SIG-M5 treated with dmso at 0.1 percent for 504 hours (cell line): ENCODE measurements around the gene SPDL1.

Experiments used
- DNase-seq: peaks from one replicate; lab custom pipeline; 2025; ENCODE audit not compliant: unreplicated experiment; lab: John Stamatoyannopoulos, UW

Gene SPDL1, protein sequence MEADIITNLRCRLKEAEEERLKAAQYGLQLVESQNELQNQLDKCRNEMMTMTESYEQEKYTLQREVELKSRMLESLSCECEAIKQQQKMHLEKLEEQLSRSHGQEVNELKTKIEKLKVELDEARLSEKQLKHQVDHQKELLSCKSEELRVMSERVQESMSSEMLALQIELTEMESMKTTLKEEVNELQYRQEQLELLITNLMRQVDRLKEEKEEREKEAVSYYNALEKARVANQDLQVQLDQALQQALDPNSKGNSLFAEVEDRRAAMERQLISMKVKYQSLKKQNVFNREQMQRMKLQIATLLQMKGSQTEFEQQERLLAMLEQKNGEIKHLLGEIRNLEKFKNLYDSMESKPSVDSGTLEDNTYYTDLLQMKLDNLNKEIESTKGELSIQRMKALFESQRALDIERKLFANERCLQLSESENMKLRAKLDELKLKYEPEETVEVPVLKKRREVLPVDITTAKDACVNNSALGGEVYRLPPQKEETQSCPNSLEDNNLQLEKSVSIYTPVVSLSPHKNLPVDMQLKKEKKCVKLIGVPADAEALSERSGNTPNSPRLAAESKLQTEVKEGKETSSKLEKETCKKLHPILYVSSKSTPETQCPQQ

DNA sequence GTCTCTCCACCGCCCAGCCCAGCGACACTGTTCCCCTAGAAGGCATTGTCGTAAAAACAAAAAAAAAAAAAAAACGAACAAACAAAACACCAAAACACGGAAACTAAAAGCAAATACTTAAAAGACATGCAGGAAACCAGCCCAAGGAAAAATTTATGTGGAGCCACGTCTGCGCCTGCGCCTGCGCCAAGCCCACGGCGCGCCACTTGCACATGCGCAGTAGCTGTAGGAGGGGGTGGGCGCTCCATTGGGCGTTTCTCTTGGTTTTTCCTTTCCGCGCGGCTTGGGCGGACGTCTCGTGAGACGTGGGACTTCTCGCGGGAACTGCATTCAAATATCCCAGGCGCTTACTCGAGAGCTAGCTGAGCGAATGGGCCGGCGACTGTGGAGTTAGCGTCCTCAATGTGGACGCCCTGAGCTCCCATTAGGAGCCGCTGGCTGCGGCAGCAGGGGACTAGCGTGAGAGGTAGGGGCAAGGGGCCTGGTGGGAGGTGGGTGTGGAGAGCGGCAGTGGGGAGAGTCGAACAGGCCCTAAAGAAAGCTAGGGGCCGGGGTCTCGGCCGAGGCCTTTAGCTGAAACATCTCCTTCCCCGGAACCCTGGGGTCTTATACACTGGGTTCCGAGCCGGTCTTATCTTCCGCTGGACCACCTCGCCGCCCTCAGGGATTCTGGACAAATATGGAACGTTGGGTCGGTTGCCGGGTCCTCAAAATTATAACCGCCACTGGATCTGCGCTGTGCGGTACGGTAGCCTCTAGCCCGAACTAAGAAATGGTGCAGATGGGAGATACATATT is at the start of gene SPDL1:
Gene SPDL1, plus strand, starts transcription at position 350 of the 797 bp plus-strand sequence. CDS start 4,644 bp downstream, outside the sequence.
- peak; percentile 91 for DNase-seq

DNA sequence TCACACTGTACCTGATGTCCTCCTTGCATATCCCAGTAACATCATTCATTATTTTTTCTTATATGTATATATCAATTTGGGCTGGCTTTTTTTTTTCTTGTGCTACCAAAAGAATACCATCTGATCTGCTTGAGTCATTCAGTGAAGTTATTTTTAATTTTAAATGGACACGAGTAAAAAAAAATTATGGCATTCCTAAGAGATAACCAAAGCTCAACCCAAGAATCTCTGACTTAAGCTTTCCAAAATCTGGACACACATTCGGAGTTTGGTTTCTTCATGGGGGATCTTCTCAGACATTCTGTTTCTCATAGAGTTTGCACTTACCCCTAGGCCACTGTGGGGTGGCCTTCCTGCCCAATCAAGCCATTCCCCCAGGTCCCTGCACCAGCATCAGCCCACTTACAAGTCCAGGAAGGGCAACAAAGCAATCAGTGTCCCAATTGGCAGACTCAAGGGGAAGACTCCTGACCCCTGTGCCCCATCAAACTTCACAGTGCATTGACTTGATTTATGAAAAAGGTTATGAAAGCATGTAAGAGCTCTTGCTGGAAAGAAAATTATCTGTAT is 49.2 kb upstream of the SPDL1 start:
- DNase-seq, result no peak

GRCh38 chr5:169534939-169535338 is 48.6 kb upstream of the SPDL1 start:
- DNase-seq, result no peak

GRCh38 chr5:169538944-169539343 is 44.6 kb upstream of the SPDL1 start:
- DNase-seq, result no peak

- DNase-seq, result no peak
Measured at GRCh38 chr5:169542811-169543210, 40.8 kb upstream of the SPDL1 start.

- no peak for DNase-seq
Measured at GRCh38 chr5:169544264-169544950, 39.2 kb upstream of the SPDL1 start.

DNA sequence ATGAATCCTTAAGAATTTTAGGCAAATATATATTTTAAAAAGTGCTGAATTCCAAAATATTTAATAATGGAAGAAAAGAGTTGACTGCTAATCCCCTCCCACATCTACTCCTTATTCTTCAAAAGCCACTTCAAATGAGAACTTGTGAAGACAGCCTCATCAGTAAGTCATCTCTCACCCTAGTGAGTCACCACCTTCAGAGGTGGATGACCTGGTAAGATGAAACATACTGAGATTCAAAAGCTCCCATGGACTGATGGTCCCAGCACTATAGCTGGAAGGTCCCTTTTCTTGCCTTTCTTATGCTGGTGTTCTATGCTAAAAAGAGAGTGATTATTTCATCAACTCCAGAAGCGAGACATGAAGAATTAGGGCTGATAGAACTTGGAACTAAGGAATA is 37.8 kb upstream of the SPDL1 start:
- no peak for DNase-seq

DNA sequence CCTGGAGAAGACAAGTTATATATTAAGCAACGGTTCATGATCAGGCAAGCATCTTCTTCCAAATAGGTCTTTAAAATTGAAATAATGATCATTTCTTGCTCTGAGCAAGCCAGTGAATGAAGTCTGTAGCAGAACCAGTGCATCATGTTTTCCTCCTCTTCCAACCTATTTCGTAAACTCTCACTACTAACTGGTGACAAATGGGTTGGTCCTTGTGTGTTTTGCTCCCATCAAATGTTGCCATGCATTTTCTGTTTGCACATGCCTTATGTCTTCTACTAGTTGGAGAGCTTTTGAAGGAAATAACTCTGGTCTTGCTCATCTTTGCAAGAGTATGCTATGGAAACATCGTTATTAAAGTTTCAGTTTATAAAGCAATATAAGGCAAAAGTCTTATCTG is 37.2 kb upstream of the SPDL1 start:
- no peak for DNase-seq

DNA sequence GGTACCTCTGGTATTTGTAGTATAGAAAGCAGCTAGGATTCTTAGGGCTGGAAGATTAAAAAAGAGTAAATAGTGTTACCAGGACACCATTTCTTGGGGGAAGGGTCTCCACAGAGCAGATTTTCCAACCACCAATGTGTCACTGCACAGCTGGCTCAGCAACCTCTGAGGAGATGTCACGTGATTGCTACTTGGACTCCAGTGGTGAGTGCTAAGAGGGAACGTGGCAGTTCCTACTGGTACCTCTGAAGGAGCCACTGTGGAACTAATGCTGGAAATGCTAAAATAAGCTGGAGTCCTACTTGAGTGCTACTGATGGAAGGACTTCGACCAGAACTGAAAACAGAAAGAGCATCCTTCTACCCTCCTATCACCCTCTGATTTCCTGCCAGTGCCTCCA is 36.1 kb upstream of the SPDL1 start:
- DNase-seq, result no peak

DNA sequence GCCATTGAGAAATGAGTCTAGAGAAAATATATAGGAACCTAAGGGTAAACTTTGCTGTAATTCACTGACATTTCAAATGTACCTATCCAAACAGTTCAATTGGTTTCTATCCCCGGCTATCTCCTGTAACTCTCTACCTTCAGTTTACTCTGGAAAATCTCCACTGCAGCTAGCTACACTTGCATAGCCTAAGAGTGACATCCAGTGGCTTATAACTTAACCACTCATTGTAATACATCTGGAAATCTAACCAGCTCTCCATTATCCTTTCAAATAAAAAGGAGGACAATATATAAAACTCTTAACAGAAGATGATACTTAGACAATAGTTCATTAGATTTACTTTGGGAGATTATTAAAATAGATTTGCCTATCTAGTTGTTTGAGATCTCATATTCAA is 35.3 kb upstream of the SPDL1 start:
- DNase-seq, result no peak

DNA sequence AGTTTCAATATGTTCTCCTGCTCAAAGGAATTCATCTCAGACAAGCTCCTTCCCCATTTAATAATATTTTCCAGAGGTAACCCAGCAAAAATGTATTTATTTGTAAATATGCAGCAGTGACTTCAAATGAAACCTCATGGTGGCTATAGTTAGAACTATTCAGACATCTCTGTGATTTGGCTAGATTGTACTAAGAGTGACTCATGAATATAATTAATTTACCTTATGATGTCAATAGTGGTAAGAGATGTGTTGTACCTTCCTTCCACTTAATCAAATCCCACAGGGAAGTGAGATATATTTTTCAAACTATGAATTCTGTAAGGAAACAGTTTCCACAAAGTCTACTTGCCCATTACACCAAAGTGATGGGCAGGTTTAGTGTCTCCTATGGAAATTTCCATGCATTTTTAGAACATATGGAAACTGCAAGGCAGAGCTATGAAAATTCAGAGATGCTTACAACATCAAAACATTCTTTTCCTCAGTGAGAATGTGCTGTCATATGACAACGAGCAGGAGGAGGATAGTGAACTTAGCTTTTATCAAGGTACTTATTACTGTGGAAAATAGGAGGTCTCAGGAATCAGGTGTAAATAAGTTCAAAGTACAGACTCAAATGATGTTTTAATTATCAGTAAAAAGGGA is 34.0 kb upstream of the SPDL1 start:
- no peak for DNase-seq

GRCh38 chr5:169550227-169550626 is 33.3 kb upstream of the SPDL1 start:
- DNase-seq, result no peak

DNA sequence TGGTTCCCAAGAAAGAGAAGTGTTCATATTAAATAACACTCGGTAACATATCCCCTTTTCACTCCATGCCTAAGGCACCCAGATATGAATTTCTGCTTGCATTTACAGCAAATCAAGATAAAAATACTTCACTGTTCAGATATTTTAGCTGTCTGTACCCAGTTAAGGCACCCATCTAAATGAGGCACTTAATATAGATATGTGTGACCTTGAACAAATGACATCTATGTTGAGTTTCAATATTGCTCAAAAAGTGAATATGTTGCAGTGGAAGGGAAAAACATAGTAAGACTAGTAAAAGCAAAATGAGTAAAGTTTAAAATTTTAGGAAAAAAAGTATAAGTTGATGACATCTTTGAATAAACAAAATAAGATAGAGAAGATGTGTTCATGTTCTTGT is 32.4 kb upstream of the SPDL1 start:
- DNase-seq, result no peak

DNA sequence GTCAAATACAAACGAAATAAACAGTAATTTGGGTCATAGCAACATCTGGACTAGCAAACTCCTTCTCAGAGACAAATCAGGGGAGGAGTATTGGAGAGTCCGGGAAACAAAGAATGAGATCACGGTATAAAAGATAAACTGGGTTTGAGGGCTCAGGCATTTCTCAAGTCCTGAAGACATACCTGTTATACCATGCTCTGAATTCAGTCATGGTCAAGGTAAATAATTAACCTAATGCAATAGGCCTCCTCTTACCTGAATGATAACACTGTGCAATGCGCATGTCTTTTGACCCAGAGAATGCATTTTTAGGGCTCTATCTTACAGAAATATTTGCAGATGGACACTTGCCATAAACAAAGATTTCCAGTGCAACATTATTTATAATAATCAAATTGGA is 31.9 kb upstream of the SPDL1 start:
- DNase-seq, result no peak

DNA sequence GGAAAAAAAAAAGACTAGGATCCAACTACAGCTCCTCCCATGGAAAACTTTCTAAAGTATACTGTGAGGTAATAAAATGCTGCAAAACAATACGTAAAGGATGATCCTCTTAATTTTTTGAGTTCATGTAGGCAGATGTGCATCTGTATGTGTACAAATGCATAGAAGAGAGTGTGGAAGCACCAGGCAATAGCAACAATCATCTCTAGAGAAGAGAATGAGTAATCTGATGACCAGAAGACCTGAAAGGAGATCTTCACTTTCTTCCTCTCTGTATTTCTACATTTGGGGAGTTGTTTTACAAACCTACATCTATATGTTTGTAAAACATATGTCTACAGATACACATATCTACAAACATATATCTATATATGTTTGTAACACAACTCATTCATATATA is 29.3 kb upstream of the SPDL1 start:
- no peak for DNase-seq

- no peak for DNase-seq
Measured at GRCh38 chr5:169557838-169558237, 25.7 kb upstream of the SPDL1 start.

GRCh38 chr5:169561893-169562292 is 21.7 kb upstream of the SPDL1 start:
- no peak for DNase-seq

- DNase-seq, result no peak
Measured at GRCh38 chr5:169563369-169563768, 20.2 kb upstream of the SPDL1 start.

GRCh38 chr5:169566202-169566601 is 17.4 kb upstream of the SPDL1 start:
- no peak for DNase-seq

DNA sequence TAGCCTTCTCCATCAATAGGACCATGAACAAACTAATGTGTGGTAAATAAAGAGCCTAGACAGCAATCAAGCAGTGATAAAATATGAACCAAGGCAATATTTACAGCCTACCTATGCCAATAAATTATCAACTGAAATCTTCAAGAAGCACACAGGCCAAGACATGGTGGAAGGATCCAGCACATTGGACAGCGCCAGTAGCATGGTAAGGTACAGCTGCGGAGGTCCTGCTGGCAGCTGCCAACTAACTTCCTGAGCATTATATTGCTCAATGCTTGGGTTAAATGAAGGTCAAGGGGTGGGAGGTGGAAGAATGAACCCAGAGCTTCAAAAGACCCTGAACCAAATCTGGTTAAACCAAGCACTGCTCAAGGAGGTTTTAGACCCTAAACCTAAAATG is 16.5 kb upstream of the SPDL1 start:
- no peak for DNase-seq

DNA sequence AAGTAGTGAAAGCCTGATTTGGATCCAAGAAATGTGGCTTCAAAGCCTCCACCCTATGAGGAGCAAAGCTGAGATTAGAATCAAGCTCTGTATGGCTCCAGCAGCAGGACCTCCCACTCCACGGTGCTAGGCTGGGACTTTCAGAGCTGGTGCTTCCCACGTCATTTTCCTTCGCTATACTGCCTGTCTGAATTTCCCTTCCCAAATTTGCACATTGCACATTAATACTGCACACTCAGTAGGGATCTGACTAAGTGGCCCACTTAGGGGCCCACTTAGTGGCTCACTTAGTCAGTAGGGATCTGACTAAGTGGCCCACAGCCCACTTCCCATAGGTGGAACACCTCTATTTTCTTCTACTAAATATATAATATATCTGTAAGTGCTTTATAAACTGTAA is 14.1 kb upstream of the SPDL1 start:
- no peak for DNase-seq
